Endothelial cell (in vitro differentiated cells): ENCODE data around the gene WWC2. TPM values are rescaled to one million over a fixed set of nuclear protein-coding genes. Genes with fewer than 3 reads are reported as not detected.

Experiments used
- DNase-seq: peaks from one replicate; pipeline ENCODE4 v3.0.0; 2021; ENCODE audit warnings: low spot score
- H3K27ac Mint-ChIP-seq: one replicate; pipeline ENCODE4 v1.8.0; 2021; ENCODE audit warnings: mixed read lengths, inconsistent platforms; ENCODE audit not compliant: unreplicated experiment
- H3K27me3 Mint-ChIP-seq: one replicate; pipeline ENCODE4 v1.8.0; 2021; ENCODE audit warnings: mild to moderate bottlenecking, moderate library complexity, mixed read lengths, inconsistent platforms; ENCODE audit not compliant: unreplicated experiment
- H3K36me3 Mint-ChIP-seq: one replicate; pipeline ENCODE4 v1.8.0; 2021; ENCODE audit warnings: mild to moderate bottlenecking, low read depth, mixed read lengths, inconsistent platforms; ENCODE audit not compliant: unreplicated experiment
- H3K4me1 Mint-ChIP-seq: one replicate; pipeline ENCODE4 v1.8.0; 2021; ENCODE audit warnings: mild to moderate bottlenecking, mixed read lengths, inconsistent platforms; ENCODE audit not compliant: unreplicated experiment
- H3K4me3 Mint-ChIP-seq: one replicate; pipeline ENCODE4 v1.8.0; 2021; ENCODE audit warnings: mild to moderate bottlenecking, mixed read lengths, inconsistent platforms; ENCODE audit not compliant: unreplicated experiment
- H3K9me3 Mint-ChIP-seq: one replicate; pipeline ENCODE4 v1.8.0; 2021; ENCODE audit warnings: mixed read lengths, inconsistent platforms; ENCODE audit not compliant: unreplicated experiment
- long read RNA-seq: library from polyadenylated mRNA; unstranded; transcript quantifications from one replicate; pipeline ENCODE4 v2.0.0, GENCODE V29; 2020; ENCODE audit not compliant: unreplicated experiment
- total RNA-seq: library from RNA; stranded (reverse); fragmentation: NEBNext Ultra II Directional; extraction: Animal tissue kit (Norgen Biotek cat#: 25700); gene quantifications from one replicate; pipeline ENCODE4 v1.2.1, GENCODE V29; 2021; ENCODE audit not compliant: unreplicated experiment
- TF ChIP-seq, protein P1 (sequence below): fragments of 200-600 bp; sonication (generic); IDR thresholded peaks from one replicate; pipeline ENCODE4 v1.5.0; 2021; ENCODE audit warnings: antibody characterized with exemption; ENCODE audit not compliant: unreplicated experiment

WWC2 gene
- total RNA-seq, result 32.0 TPM
- long read RNA-seq, partial matches to known transcripts, result 2 of 6 reads
- long read RNA-seq, other reads (novel, unspliced or antisense), result 4 of 6 reads

DNA sequence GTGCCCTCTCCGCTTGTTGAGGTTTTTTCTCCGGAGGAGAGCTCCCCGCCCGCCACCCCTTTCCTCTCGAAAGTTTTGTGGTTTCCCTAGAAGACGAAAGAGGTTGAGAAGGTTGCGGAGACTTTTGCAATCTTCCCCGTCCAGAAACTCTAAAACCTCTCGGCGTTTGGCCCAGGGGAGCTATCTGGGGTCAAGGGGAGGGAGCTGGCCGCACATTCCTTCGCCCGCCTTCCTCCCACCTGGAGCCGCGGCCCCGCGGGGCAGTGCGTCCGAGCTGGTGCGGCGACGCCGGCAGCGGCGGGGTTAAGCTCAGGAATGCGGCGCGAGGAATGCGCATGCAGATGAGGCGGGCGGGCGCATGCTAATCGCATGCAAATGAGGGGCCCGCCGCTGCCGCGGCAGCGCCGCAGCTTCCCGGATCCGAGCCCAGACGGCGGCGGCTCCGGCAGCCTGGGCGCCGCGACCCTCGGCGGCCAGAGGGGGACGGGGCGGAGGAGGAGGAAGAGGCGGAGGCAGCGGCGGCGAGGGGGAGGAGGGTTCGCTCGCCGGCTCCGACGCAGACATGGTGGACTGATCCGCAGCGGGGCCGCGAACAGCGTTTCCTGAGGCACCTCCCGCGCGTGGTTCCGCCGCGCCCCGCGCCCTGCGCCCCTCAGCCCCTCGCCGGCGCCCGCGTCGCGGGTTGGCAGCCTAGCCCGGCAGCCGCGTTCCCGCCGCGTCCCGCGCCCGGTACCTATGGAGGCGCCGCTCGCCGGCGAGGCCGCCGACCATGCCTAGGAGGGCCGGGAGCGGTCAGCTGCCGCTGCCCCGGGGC, at the start of gene WWC2:
TSS of gene WWC2 (plus strand) at position 535 of the 814 bp plus-strand sequence. CDS start at position 770, 235 bp downstream.
- Mint-ChIP-seq H3K36me3 (peaks cover 4% of the 10 kb centered on the region), H3K4me3 (peak within 1 kb of the TSS; percentile 92), H3K27ac (peak within 1 kb of the TSS; percentile 87), H3K27me3 (peaks cover 11% of the 10 kb centered on the region), H3K9me3 (no peaks in the 10 kb centered on the region), H3K4me1 (peaks cover 24% of the 10 kb centered on the region)
- TF ChIP-seq, protein P1, sequence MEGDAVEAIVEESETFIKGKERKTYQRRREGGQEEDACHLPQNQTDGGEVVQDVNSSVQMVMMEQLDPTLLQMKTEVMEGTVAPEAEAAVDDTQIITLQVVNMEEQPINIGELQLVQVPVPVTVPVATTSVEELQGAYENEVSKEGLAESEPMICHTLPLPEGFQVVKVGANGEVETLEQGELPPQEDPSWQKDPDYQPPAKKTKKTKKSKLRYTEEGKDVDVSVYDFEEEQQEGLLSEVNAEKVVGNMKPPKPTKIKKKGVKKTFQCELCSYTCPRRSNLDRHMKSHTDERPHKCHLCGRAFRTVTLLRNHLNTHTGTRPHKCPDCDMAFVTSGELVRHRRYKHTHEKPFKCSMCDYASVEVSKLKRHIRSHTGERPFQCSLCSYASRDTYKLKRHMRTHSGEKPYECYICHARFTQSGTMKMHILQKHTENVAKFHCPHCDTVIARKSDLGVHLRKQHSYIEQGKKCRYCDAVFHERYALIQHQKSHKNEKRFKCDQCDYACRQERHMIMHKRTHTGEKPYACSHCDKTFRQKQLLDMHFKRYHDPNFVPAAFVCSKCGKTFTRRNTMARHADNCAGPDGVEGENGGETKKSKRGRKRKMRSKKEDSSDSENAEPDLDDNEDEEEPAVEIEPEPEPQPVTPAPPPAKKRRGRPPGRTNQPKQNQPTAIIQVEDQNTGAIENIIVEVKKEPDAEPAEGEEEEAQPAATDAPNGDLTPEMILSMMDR, result no peak
- DNase-seq, result peak; percentile 92

GRCh38 chr4:183053681-183054080, 45.4 kb upstream of the WWC2 start:
- no peak overlapping the region for H3K4me3 Mint-ChIP-seq
- no peak for DNase-seq
- no peaks in the 10 kb centered on the region for H3K9me3 Mint-ChIP-seq
- H3K36me3 Mint-ChIP-seq, result no peaks in the 10 kb centered on the region
- no peaks in the 10 kb centered on the region for H3K4me1 Mint-ChIP-seq
- TF ChIP-seq, protein P1, result no peak
- no peak overlapping the region for H3K27ac Mint-ChIP-seq
- H3K27me3 Mint-ChIP-seq, result no peaks in the 10 kb centered on the region

DNA sequence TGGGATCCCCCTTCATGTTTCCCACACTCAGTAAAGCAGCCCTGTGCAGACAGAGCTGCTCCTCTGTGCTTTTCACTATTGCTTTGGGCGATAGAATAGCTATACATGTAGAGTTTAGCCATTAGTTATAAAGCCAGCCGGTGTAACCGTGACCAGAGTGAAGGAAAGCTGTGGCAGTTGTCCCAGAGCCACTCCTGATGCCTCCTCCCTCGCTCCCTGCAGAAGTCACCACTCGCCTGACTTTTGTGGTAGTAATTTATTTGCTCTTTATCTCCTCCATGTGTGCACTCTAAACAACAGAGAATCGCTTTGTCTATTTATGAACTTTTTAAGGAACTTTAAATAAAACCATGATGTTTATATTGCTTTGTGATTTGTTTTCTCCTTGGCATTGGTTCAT, 41.8 kb upstream of the WWC2 start:
- Mint-ChIP-seq H3K27me3 (no peaks in the 10 kb centered on the region), H3K36me3 (no peaks in the 10 kb centered on the region), H3K4me1 (no peaks in the 10 kb centered on the region), H3K9me3 (no peaks in the 10 kb centered on the region), H3K27ac (no peak overlapping the region), H3K4me3 (no peak overlapping the region)
- no peak for DNase-seq
- TF ChIP-seq, protein P1, result no peak

DNA sequence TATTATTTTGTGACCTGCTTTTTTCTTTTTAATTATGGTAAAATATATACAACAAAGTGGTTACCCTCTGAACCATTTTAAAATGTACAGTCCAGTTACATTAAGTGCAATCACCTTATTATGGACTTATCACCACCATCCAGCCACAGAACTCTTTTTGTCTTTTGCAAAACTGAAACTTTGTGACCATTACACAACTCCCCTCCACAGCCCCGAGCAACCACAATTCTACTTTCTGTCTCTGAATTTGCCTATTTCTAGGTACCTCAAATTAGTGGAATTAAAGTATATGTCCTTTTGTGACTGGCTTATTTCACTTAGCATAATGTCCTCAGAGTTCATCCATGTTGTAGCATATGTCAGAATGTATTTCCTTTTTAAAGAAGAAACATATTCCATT, 39.3 kb upstream of the WWC2 start:
- Mint-ChIP-seq H3K27ac (no peak overlapping the region), H3K4me1 (no peaks in the 10 kb centered on the region), H3K27me3 (no peaks in the 10 kb centered on the region), H3K9me3 (no peaks in the 10 kb centered on the region), H3K36me3 (no peaks in the 10 kb centered on the region), H3K4me3 (no peak overlapping the region)
- DNase-seq, result no peak
- TF ChIP-seq, protein P1, result no peak

DNA sequence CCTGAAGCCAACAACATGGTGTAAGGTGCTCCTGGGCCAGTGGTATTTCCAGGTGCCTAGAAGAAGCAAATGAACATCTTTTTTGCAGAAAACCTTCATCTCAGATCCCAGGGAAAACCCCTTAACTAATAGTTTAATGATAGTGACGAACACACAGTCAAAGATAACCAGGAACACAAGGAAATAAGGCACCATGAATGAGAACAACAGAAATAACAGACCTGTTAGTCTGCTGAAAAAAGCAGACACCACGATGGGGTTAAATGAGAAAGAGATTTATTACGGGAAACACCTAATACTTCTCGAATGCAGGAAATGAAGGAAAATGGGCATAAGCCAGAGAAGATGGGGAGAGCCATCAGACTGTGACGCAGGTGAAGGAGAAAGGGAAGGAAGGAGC, 30.6 kb upstream of the WWC2 start:
- TF ChIP-seq, protein P1, result no peak
- Mint-ChIP-seq H3K36me3 (peaks cover 11% of the 10 kb centered on the region), H3K9me3 (no peaks in the 10 kb centered on the region), H3K27ac (no peak overlapping the region), H3K4me3 (no peak overlapping the region), H3K27me3 (peaks cover 9% of the 10 kb centered on the region), H3K4me1 (no peaks in the 10 kb centered on the region)
- DNase-seq, result no peak
